Fibroblast of peridontal ligament (primary cell): ENCODE data around the gene KCNJ12.
"Not testable (repeated sequence)": the region's sequence is repeated elsewhere in the genome, so short reads cannot be mapped to it uniquely, and the experiment has no call there.

Source experiments
- DNase-seq: peaks from one replicate; pipeline ENCODE4 v3.0.0-alpha.2; 2010; ENCODE audit errors: extremely low read depth

KCNJ12 gene

GRCh38 chr17:21349358-21350050 lies 26.7 kb upstream of the KCNJ12 start:
- not testable (repeated sequence) for DNase-seq

DNA sequence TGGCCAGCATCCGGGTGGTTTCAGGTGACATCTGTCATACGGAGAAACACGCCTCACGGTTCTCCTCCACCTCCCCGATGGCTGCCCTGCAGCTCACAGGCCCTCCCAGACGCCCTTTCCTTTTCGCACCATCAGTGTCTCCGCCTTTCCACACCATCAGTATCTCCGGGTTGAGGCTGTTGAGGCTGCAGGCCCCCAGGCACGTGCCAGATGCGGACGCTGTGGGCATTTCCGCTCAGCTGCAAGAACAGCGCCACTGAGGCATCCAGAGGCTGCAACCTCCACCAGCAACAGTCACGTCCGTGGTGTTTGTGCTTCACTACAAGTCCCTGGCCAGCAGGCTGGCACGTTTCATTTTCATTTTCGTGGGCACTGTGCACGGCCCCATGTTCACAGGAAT lies 25.7 kb upstream of the KCNJ12 start:
- not testable (repeated sequence) for DNase-seq

DNA sequence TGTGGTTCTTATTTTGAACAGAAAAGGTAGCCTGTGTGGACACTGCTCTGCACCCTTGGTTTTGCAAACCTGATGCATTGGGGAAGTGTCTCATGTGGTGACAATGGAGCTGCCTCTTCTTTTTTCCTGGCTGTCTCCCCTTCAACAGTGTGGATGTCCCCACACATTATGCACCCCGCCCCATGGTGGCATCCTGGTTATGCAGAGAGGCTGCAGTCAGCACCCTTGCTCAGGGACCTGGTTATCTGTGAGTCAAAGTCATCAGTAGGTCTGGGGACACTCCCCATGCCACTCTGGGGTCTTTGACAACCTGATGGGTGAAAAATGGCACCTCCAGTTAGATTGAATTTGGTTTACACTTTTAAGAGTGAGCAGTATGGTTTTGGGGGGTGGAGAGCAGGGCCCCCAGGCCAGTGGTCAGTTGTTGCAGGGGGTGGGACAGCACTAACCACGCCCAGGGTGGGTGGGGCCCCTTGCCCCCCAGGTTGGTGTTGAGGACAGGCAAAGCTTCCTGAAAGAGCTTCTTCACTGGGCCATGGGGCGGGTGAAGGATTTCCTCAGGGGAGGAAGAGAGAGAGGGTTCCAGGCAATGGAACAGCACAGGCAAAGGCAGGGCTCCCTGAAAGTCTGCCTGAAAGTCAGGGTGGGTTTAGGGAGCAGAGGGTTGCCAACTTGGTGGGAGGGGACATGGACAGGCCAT lies 24.6 kb upstream of the KCNJ12 start:
- no peak for DNase-seq

GRCh38 chr17:21352221-21352980 lies 23.8 kb upstream of the KCNJ12 start:
- DNase-seq, result no peak

GRCh38 chr17:21352981-21353265 lies 23.2 kb upstream of the KCNJ12 start:
- no peak for DNase-seq

DNA sequence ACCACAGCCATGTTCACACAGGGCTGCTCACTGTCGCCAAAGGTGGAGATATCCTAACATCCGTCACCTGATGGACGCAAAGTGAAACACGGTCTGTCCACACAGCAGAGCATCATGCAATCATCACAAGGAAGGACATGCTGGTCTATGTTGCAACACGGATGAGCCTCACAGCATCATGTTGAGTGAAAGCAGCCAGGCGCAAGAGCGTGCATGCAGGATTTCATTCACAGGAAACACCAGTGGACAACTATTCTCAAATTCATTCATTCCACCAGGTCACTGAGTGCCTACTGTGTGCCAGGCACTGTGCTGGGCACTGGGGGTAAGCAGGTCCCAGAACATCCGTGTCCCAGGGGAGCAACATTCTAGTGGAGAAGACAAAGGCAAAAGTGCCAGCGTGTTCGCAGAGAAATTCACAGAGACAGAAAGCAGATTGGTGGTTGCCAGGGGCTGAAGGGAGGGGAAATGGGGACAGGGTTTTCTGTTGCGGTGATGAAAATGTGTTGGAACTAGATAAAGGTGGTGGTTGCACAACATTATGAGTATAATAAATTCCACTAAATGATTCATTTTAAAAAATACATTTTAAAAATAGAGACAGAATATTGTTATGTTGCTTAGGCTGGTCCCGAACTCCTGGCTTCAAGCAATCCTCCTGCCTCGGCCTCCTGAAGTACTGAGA lies 22.7 kb upstream of the KCNJ12 start:
- no peak for DNase-seq

GRCh38 chr17:21354796-21355385 lies 21.3 kb upstream of the KCNJ12 start:
- no peak for DNase-seq

DNA sequence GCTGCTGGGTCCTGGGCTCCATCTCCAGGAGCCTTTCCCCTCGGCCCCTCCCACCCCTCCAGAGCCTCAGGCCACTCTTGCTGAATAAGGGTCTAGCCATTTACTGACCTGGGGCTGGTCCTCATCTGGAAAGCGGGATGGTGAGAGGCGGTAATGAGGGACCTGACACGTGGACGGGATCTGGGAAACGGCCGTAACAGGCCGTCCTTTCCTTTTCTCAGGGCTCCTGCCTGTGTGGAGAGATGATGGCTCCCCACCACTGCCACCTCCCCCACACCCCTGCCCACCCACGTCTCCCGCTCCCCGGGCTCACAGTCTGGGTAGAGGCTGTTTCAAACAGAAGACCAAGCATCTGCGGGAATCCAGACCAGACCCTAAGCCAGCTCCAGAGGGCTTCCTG lies 20.6 kb upstream of the KCNJ12 start:
- no peak for DNase-seq

GRCh38 chr17:21356537-21357127 lies 19.5 kb upstream of the KCNJ12 start:
- no peak for DNase-seq

- DNase-seq, result no peak
These were observed 18.9 kb upstream of the KCNJ12 start for GRCh38 chr17:21357281-21357680.

- DNase-seq, result no peak
These were observed 18.2 kb upstream of the KCNJ12 start for GRCh38 chr17:21357696-21358656.

DNA sequence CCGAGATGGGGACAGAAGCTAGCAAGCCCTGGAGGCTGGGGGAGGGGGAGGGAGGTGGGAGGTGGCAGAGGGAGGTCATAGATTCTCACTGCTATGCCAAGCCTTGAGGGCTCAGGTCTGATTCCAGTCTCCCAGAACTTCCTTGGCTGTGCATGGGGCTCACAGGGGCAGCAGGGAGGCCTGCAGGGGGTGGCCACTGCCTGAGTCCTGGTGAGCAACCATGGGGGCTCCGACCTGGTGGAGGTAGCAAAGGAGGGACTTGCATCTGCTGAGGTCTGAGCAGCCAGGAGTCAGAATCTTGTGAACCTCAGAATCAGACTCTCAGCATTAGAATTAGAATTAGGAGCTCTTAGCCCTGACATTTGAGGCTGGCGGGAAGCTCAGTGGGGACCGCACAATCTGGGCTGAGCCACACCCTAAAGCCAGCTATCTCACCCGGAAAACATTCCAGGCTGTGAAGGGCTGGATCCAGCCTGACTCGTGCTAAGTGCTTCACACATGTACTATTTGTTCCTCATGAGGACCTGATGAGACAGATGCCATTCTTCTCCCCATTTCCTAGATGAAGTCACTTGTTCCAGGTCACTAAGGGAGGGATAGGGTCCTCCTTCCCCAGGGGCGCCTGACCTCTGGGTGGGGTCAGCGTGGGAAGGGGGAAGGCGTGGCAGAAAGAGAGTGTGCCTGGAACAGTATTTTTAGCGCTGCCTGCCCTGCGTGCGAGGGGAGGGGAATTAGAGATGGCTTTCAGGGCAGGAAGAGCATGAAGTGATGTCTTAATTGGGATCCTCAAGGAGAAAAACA lies 17.3 kb upstream of the KCNJ12 start:
- DNase-seq, result no peak

DNA sequence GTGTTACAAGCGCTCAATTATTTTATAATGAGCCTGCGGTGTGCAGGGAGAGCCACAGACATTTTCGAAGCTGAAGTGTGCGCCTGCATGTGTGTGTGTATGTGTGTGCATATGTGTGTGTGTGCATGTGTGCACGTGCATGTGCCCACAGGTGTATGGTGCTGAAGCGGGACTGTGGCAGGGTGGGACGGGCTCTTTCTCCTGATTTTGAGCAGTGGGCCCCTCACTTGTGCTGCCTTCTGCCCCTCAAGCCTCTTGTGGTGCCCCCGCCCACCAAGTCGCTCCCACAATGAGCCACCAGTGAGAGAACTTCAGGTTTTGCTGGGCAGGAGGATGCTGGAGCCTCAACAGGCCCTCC lies 16.7 kb upstream of the KCNJ12 start:
- no peak for DNase-seq

GRCh38 chr17:21360048-21360447 lies 16.1 kb upstream of the KCNJ12 start:
- DNase-seq, result no peak

GRCh38 chr17:21361020-21361809 lies 14.9 kb upstream of the KCNJ12 start:
- DNase-seq, result no peak

DNA sequence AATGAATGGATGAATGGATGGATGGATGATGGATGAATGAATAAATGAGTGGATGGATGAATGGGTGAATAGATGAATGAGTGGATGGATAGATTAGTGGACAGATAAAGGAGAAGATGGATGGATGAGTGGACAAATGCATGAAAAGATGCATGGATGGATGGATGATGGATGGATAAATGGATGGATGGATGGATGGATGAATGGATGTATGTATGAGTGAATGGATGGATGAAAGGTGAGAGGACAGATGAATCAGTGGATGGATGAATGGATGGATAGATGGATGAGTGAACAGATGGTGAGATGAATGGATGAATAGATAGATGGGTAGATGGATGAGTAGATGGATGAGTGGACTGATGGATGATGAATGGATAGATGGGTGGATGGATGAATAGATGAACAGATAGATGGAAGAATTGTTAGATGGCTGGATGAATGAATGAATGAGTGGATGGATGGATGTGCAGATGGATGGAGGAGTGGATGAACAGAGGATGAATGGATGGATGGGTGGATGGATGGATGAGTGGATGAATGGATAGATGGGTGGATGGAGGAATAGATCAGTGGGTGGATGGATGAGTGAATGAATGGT lies 13.7 kb upstream of the KCNJ12 start:
- no peak for DNase-seq

- no peak for DNase-seq
These were observed 12.1 kb upstream of the KCNJ12 start for GRCh38 chr17:21363776-21364642.

- no peak for DNase-seq
These were observed 11.1 kb upstream of the KCNJ12 start for GRCh38 chr17:21365016-21365415.
